ENCODE measurements around the gene TRIM41.

TRIM41 gene

DNA sequence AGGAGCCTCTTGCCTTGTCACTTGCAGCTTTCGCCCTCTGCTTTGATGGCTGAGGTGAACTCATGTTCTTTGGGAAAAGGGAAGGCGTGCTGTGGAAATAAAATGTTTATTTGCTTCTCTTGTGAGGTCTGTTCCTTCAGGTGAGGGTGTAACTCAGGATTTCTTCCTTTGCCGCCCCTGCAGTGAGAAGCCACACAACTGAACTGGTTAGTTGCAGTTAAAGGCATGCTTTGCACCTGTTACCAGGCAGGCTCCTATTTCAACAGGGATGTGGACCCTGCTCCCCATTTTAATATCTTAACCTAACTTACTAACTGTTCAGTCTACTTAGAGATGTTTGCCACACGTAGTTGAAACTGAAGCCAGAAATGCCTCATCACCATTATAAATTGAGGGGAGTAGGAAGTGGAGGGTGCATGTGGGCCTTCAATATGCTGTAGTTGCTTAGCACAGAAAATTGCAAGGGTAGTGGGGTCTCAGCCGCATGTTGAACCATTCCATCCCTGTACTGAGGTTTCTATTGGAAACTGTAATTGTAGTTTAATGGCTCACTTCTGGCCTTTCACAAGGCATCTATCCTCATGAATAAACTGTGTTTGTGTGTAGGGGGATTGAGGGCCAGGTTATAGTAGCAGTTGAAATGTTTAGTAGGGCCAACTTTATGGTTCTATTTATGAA is 12.7 kb downstream of the TRIM41 start:
- H3K4me3 ChIP-seq (ENCODE audit: insufficient read length, low read depth), result no peak overlapping the region
- H3K36me3 ChIP-seq (ENCODE audit: insufficient read depth, insufficient read length, low read length), result peaks cover 84% of the 10 kb centered on the region
- no peaks in the 10 kb centered on the region for H3K9me3 ChIP-seq (ENCODE audit: insufficient read depth, low read length)
- no peaks in the 10 kb centered on the region for H3K4me1 ChIP-seq (ENCODE audit: insufficient read depth, insufficient read length)
- H3K9ac ChIP-seq (ENCODE audit: insufficient read length, low read depth), result no peak overlapping the region
- DNase-seq (ENCODE audit: low read depth, low spot score), result no peak
- H3K27me3 ChIP-seq (ENCODE audit: insufficient read depth, insufficient read length), result no peaks in the 10 kb centered on the region
- TF ChIP-seq ZNF274 (IDR thresholded peaks at IDR 0.05; ENCODE audit: low read depth, low read length), result no peak
- TF ChIP-seq SUZ12 (IDR thresholded peaks at IDR 0.05; ENCODE audit: extremely low read depth, insufficient read depth, insufficient read length), result no peak
- TF ChIP-seq YY1 (IDR thresholded peaks at IDR 0.05; ENCODE audit: insufficient read depth, insufficient read length), result no peak

DNA sequence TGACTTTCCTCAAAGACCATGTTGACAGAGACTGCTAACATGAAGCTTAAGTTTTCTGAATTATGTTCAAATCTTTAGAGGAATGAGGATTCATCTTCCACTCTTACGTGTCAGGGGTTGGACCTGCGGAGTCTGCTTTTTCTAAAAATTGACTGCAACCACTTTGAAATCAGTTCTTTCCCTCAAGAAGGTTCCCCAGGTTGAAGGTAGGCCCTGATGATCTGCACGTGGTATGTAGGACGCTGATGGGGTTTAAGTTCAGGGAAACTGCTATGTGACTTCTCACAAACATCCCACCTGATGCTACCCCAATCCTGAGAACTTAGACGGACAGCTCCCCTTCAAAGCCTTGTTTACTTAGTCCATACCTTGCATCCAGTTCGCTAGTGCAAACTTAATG is 13.4 kb downstream of the TRIM41 start:
- DNase-seq (ENCODE audit: low read depth, low spot score), result no peak
- no peaks in the 10 kb centered on the region for H3K27me3 ChIP-seq (ENCODE audit: insufficient read depth, insufficient read length)
- no peak overlapping the region for H3K4me3 ChIP-seq (ENCODE audit: insufficient read length, low read depth)
- H3K4me1 ChIP-seq (ENCODE audit: insufficient read depth, insufficient read length), result no peaks in the 10 kb centered on the region
- TF ChIP-seq SUZ12 (IDR thresholded peaks at IDR 0.05; ENCODE audit: extremely low read depth, insufficient read depth, insufficient read length), result no peak
- no peak for TF ChIP-seq YY1 (IDR thresholded peaks at IDR 0.05; ENCODE audit: insufficient read depth, insufficient read length)
- TF ChIP-seq ZNF274 (IDR thresholded peaks at IDR 0.05; ENCODE audit: low read depth, low read length), result no peak
- H3K9ac ChIP-seq (ENCODE audit: insufficient read length, low read depth), result no peak overlapping the region
- peaks cover 84% of the 10 kb centered on the region for H3K36me3 ChIP-seq (ENCODE audit: insufficient read depth, insufficient read length, low read length)
- H3K9me3 ChIP-seq (ENCODE audit: insufficient read depth, low read length), result no peaks in the 10 kb centered on the region

DNA sequence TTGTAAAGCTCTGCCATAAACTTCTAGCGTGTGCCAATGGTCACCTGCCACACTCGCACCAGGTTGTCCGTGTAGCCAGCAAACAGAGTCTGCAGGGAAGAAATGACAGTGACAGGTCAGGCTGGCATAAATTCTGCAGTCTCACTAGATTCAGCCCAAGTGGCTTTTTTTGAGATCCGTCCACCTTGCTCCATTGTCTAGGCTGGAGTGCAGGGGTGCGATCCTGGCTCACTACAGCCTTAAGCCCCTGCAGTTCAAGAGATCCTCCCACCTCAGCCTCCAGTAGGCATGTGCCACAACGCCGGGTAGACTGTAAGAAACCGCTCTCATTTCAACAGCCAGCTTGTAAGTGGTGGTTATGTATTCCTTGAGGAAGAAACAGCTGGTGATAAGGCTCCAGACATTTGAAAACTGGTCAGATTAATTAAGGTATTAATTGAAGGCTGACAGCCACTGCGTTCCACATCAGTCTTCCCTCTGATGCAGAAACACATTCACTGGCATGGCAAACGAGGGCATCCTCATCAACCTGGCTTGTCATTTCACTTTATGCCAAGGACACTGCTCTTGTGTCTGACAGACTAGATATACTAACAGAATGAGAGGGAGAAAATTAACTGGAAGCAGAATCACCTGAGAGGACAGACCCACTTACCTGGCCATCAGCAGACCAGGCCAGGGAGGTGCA is 14.0 kb downstream of the TRIM41 start:
- no peak for TF ChIP-seq SUZ12 (IDR thresholded peaks at IDR 0.05; ENCODE audit: extremely low read depth, insufficient read depth, insufficient read length)
- TF ChIP-seq ZNF274 (IDR thresholded peaks at IDR 0.05; ENCODE audit: low read depth, low read length), result no peak
- TF ChIP-seq YY1 (IDR thresholded peaks at IDR 0.05; ENCODE audit: insufficient read depth, insufficient read length), result no peak
- Histone ChIP-seq H3K4me1 (ENCODE audit: insufficient read depth, insufficient read length) (no peaks in the 10 kb centered on the region), H3K9ac (ENCODE audit: insufficient read length, low read depth) (no peak overlapping the region), H3K4me3 (ENCODE audit: insufficient read length, low read depth) (no peak overlapping the region), H3K36me3 (ENCODE audit: insufficient read depth, insufficient read length, low read length) (peaks cover 86% of the 10 kb centered on the region), H3K27me3 (ENCODE audit: insufficient read depth, insufficient read length) (no peaks in the 10 kb centered on the region), H3K9me3 (ENCODE audit: insufficient read depth, low read length) (no peaks in the 10 kb centered on the region)
- no peak for DNase-seq (ENCODE audit: low read depth, low spot score)

DNA sequence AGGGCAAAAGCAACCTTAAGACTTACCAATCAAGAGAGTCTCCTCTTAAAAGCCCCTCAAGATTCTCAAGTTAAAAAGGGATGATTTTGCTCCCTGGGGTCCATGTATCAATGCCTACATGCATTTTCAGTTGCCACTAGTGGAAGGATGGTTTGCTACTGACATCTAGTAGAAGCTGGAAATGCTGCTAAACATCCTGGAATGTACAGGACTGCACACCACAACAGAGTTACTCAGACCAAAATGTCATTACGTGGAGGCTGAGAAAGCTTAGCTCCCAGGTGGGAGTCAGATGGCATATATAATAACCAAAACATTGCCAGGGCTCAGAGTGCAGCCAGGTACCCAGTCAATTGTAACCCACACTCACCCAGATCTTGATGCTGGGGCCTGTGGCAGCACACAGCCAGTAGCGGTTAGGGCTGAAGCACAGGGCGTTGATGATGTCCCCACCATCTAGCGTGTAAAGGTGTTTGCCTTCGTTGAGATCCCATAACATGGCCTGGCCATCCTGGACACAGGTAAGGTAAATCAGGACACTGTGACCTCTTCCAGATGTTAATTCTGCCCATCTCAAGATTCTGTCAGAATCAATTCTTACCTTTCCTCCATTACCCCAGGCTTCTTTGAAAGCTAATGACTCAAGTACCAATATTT is 14.8 kb downstream of the TRIM41 start:
- H3K9me3 ChIP-seq (ENCODE audit: insufficient read depth, low read length), result no peaks in the 10 kb centered on the region
- TF ChIP-seq SUZ12 (IDR thresholded peaks at IDR 0.05; ENCODE audit: extremely low read depth, insufficient read depth, insufficient read length) (no peak), YY1 (IDR thresholded peaks at IDR 0.05; ENCODE audit: insufficient read depth, insufficient read length) (no peak)
- no peaks in the 10 kb centered on the region for H3K27me3 ChIP-seq (ENCODE audit: insufficient read depth, insufficient read length)
- no peak overlapping the region for H3K9ac ChIP-seq (ENCODE audit: insufficient read length, low read depth)
- H3K4me3 ChIP-seq (ENCODE audit: insufficient read length, low read depth), result no peak overlapping the region
- peaks cover 86% of the 10 kb centered on the region for H3K36me3 ChIP-seq (ENCODE audit: insufficient read depth, insufficient read length, low read length)
- no peaks in the 10 kb centered on the region for H3K4me1 ChIP-seq (ENCODE audit: insufficient read depth, insufficient read length)
- DNase-seq (ENCODE audit: low read depth, low spot score), result no peak

DNA sequence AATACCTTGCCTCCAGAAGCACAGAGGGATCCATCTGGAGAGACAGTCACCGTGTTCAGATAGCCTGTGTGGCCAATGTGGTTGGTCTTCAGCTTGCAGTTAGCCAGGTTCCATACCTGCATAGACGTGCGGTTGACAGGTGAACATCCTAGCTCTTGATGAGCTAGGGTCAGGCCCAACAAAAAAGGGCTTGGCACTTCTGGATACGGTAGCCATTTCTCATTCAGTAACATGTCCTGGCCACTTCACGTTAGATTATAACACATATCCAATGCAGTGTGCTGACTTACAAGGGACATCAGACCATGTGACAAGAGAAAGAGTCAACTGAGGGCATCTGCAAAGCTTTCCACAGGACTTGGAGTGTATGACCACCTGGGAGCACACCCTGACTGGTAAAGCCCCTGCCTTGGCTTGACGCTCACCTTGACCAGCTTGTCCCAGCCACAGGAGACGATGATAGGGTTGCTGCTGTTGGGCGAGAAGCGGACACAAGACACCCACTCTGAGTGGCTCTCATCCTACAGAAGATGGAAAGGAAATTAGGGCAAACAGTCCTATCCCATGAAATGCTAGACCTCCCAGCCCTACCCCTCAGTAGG is 16.1 kb downstream of the TRIM41 start:
- no peaks in the 10 kb centered on the region for H3K9me3 ChIP-seq (ENCODE audit: insufficient read depth, low read length)
- no peak overlapping the region for H3K4me3 ChIP-seq (ENCODE audit: insufficient read length, low read depth)
- H3K27me3 ChIP-seq (ENCODE audit: insufficient read depth, insufficient read length), result no peaks in the 10 kb centered on the region
- H3K36me3 ChIP-seq (ENCODE audit: insufficient read depth, insufficient read length, low read length), result peaks cover 82% of the 10 kb centered on the region
- no peaks in the 10 kb centered on the region for H3K4me1 ChIP-seq (ENCODE audit: insufficient read depth, insufficient read length)
- no peak for DNase-seq (ENCODE audit: low read depth, low spot score)
- no peak overlapping the region for H3K9ac ChIP-seq (ENCODE audit: insufficient read length, low read depth)
- TF ChIP-seq SUZ12 (IDR thresholded peaks at IDR 0.05; ENCODE audit: extremely low read depth, insufficient read depth, insufficient read length), result no peak
- TF ChIP-seq ZNF274 (IDR thresholded peaks at IDR 0.05; ENCODE audit: low read depth, low read length), result no peak
- TF ChIP-seq YY1 (IDR thresholded peaks at IDR 0.05; ENCODE audit: insufficient read depth, insufficient read length), result no peak

DNA sequence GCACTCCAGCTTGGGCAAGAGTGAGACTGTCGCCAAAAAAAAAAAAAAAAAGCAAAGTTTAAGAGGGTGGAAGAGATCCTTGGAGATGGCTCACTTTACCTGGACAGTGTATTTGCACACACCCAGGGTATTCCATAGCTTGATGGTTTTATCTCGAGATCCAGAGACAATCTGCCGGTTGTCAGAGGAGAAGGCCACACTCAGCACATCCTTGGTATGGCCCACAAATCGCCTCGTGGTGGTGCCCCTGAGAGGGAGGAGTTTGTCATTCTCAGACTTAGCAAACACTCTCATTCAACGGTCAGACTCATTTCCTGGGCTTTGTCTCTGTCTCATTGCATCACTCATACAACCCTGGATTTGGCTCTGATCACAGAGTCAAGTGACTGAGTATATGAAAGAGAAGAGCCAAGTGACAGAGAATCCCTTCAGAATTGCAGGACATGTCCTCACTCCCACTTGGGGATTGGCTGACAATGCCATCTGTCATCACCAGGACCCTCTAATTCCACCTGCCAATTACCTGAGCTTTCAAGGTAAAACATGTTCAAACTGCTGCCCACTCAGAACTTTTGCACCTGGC is 18.4 kb downstream of the TRIM41 start:
- Histone ChIP-seq H3K36me3 (ENCODE audit: insufficient read depth, insufficient read length, low read length) (peaks cover 68% of the 10 kb centered on the region), H3K4me1 (ENCODE audit: insufficient read depth, insufficient read length) (peaks cover 3% of the 10 kb centered on the region)

More for the DNA sequence above, 18.4 kb downstream of the TRIM41 start:
- Histone ChIP-seq H3K27me3 (ENCODE audit: insufficient read depth, insufficient read length) (no peaks in the 10 kb centered on the region), H3K9ac (ENCODE audit: insufficient read length, low read depth) (peak overlapping the region; percentile 99), H3K9me3 (ENCODE audit: insufficient read depth, low read length) (no peaks in the 10 kb centered on the region), H3K4me3 (ENCODE audit: insufficient read length, low read depth) (peak overlapping the region; percentile 97)
- no peak for TF ChIP-seq SUZ12 (IDR thresholded peaks at IDR 0.05; ENCODE audit: extremely low read depth, insufficient read depth, insufficient read length)
- TF ChIP-seq ZNF274 (IDR thresholded peaks at IDR 0.05; ENCODE audit: low read depth, low read length), result no peak
- no peak for TF ChIP-seq YY1 (IDR thresholded peaks at IDR 0.05; ENCODE audit: insufficient read depth, insufficient read length)
- no peak for DNase-seq (ENCODE audit: low read depth, low spot score)
